ENCODE results near the gene ABCB6. TPM values are rescaled to one million over a fixed set of nuclear protein-coding genes. Genes with fewer than 3 reads are reported as not detected.
"Not testable (repeated sequence)": the region's sequence is repeated elsewhere in the genome, so short reads cannot be mapped to it uniquely, and the experiment has no call there.

ABCB6 gene
- total RNA-seq = 25.2 TPM
- long read RNA-seq, transcript ABCB6-201 (19 exons, 3,045 nt) = major isoform, 149 of 161 reads
- long read RNA-seq, partial matches to known transcripts = 0 of 161 reads
- long read RNA-seq, other reads (novel, unspliced or antisense) = 9 of 161 reads

GRCh38 chr2:219218732-219219701 is at the start of gene ABCB6:
Gene ABCB6, minus strand, starts transcription at chr2:219218958. Its CDS starts 285 bp downstream, at chr2:219218673.
- ATAC-seq (ENCODE audit: poor library complexity) = peak; percentile 93
- peak; percentile 99 for DNase-seq
- intact Hi-C loops (cut with DNase I) = loop anchor here (5.0 kb wide), 1 partner anchor 42 kb away; the partner anchor contains the start of genes CNPPD1 and RETREG2

GRCh38 chr2:219268294-219268693 is 49.5 kb upstream of the ABCB6 start:
- no peak for DNase-seq
- intact Hi-C loops (cut with DNase I) = no loop called here
- ATAC-seq (ENCODE audit: poor library complexity) = no peak

- intact Hi-C loops (cut with DNase I) = no loop called here
- DNase-seq = no peak
Measured at GRCh38 chr2:219266886-219267285, 48.1 kb upstream of the ABCB6 start.

GRCh38 chr2:219266232-219266631 is 47.5 kb upstream of the ABCB6 start:
- no peak for DNase-seq
- intact Hi-C loops (cut with DNase I) = no loop called here
- ATAC-seq (ENCODE audit: poor library complexity) = no peak

More at GRCh38 chr2:219266886-219267285, 48.1 kb upstream of the ABCB6 start:
- no peak for ATAC-seq (ENCODE audit: poor library complexity)

- DNase-seq (no peak), ATAC-seq (ENCODE audit: poor library complexity) (no peak)
- intact Hi-C loops (cut with DNase I) = no loop called here
Measured at GRCh38 chr2:219261024-219261855, 42.5 kb upstream of the ABCB6 start.

GRCh38 chr2:219258942-219259341 is 40.2 kb upstream of the ABCB6 start:
- ATAC-seq (ENCODE audit: poor library complexity); intact Hi-C loops (cut with DNase I); DNase-seq: not testable (repeated sequence)

- DNase-seq (no peak), ATAC-seq (ENCODE audit: poor library complexity) (peak; percentile 20)
- intact Hi-C loops (cut with DNase I) = no loop called here
Measured at GRCh38 chr2:219254590-219255201, 35.9 kb upstream of the ABCB6 start.

GRCh38 chr2:219253753-219254589 is 35.2 kb upstream of the ABCB6 start, which contains the start of gene TUBA4A:
Gene TUBA4A, minus strand, starts transcription at chr2:219253918. Its CDS starts 60 bp downstream, at chr2:219253858.
- DNase-seq (peak; percentile 92), ATAC-seq (ENCODE audit: poor library complexity) (peak; percentile 95)
- intact Hi-C loops (cut with DNase I) = no loop called here

GRCh38 chr2:219252900-219253752 is 34.4 kb upstream of the ABCB6 start, which contains the start of gene TUBA4B:
Gene TUBA4B, plus strand, starts transcription at chr2:219253243. Its CDS starts 165 bp downstream, at chr2:219253408.
- intact Hi-C loops (cut with DNase I) = no loop called here
- DNase-seq (peak; percentile 56), ATAC-seq (ENCODE audit: poor library complexity) (peak; percentile 52)

- ATAC-seq (ENCODE audit: poor library complexity) (no peak), DNase-seq (no peak)
- intact Hi-C loops (cut with DNase I) = no loop called here
Measured at GRCh38 chr2:219252570-219252899, 33.8 kb upstream of the ABCB6 start.

- intact Hi-C loops (cut with DNase I) = no loop called here
- DNase-seq (no peak), ATAC-seq (ENCODE audit: poor library complexity) (no peak)
Measured at GRCh38 chr2:219252084-219252483, 33.3 kb upstream of the ABCB6 start.

- intact Hi-C loops (cut with DNase I) = no loop called here
- DNase-seq = no peak
- no peak for ATAC-seq (ENCODE audit: poor library complexity)
Measured at GRCh38 chr2:219251656-219252055, 32.9 kb upstream of the ABCB6 start.

GRCh38 chr2:219250049-219250781 is 31.5 kb upstream of the ABCB6 start:
- no peak for DNase-seq
- intact Hi-C loops (cut with DNase I) = no loop called here
- ATAC-seq (ENCODE audit: poor library complexity) = no peak

GRCh38 chr2:219249203-219249980 is 30.6 kb upstream of the ABCB6 start:
- ATAC-seq (ENCODE audit: poor library complexity) (peak; percentile 42), DNase-seq (peak; percentile 81)
- intact Hi-C loops (cut with DNase I) = no loop called here

GRCh38 chr2:219248845-219249202 is 30.1 kb upstream of the ABCB6 start:
- DNase-seq (no peak), ATAC-seq (ENCODE audit: poor library complexity) (no peak)
- intact Hi-C loops (cut with DNase I) = no loop called here
